HG03457 (cell line): ENCODE data around the gene KRT4.

Experiments
- ATAC-seq: cut with Tn5 transposase; IDR thresholded peaks from one replicate; pipeline ENCODE4 v1.9.1; 2021; ENCODE audit warnings: moderate number of reproducible peaks; ENCODE audit not compliant: unreplicated experiment

Gene KRT4

GRCh38 chr12:52836491-52837412 is 22.8 kb upstream of the KRT4 start:
- no peak for ATAC-seq

- ATAC-seq = no peak
These were observed 22.1 kb upstream of the KRT4 start for GRCh38 chr12:52836042-52836466.

DNA sequence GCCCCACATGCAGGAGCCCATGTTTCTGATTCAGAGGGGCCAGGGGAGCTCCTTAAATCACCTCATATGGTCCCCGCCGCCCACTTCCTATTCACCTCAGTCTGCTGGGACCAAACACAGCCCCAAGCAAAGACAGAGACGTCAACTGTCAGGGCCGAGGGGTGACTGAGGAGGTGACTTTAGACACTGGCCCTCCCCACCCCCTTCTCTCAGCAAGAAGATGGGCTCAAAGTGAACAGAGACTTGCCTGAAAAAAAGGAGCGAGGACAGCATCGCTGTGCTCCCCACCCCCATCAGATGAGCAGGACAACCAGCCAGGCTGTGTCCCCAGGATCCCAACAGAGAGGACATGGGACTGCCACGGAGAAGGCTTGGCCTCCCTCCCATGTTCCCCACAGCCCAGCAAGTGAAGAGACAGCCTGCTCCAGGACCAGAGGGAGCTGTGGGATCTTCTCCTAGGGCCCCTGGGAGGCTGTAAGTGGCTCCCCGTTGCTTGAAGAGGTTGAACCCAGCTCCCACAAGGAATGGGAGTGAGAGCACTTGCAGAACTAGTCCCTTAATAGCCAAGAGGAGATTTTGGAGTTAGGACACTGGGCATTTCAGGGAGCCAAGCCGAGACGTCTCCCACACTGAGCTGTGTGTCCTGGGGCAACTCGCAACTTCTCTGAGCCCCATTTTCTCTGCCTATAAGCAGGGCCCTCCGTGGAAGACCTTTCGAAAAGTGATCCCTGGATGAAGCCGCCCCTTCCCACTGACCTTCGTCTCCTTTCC is 21.5 kb upstream of the KRT4 start:
- ATAC-seq = no peak

- no peak for ATAC-seq
These were observed 20.7 kb upstream of the KRT4 start for GRCh38 chr12:52834727-52835001.

DNA sequence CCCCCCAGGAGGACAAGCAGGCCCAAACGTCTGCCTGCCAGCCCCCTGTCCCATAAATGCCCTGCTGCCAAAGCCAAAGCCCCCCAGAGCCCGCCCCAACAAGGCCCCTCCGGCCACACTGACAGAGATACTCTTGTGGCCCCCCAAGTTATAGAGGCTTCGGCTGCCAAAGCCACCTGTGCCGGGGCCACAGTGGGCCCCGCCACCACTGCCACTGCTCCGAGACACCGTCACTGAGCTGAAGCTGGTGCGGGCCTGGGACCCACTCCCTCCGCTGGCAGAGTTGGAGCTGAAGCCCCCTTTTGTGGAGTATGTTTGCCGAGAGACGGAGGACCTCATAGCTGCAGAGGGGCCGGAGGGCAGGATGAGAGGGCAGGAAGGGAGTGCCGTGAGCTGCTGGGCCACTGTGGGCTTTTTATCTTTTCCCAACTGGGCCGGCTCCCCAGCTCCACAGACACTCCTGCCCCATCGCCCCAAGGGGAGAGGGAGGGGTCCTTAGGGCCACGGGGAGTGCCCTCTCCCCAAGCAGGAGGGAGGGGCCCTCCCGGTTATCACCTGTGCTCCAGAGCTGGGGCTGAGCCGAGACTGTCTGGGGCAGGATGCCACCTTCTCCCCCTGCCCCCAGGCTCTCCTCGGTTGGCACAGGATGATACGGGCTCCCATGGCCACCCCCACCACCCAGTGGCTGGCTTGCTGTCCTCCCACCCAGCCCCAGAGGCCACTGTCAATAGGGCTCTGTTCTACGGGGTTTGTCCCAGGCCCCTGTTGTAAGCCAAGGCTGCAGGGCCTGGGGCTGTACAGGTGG is 20.2 kb upstream of the KRT4 start, which contains the start of gene KRT79:
KRT79 (minus strand) TSS at position 390 of the 805 bp plus-strand sequence; CDS start at position 339, 51 bp downstream.
- ATAC-seq = no peak

GRCh38 chr12:52832985-52833905 is 19.3 kb upstream of the KRT4 start:
- ATAC-seq = no peak

GRCh38 chr12:52832451-52832850 is 18.5 kb upstream of the KRT4 start:
- ATAC-seq = no peak

GRCh38 chr12:52831251-52831650 is 17.3 kb upstream of the KRT4 start:
- no peak for ATAC-seq

- ATAC-seq = no peak
These were observed 16.3 kb upstream of the KRT4 start for GRCh38 chr12:52829986-52830770.

DNA sequence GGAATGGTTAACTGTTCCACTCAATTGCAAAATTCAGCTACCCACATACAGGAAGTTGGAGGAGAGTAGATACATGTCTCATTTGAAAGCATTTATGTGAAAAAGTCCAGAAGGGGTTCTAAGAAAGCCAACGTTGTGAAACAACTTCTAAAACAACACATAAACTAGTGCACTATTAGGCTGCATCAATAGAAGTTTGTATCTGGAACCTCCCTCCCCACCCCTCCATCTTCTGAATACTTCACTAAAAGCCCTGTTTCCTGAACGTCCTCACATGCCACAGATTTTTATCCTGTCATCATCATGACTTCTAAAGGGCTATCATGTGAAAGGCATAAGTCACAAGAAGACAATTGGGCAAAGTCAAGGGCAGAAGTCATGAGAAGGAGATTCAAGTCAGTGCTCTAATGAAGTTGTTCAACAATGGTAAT is 14.7 kb upstream of the KRT4 start:
- no peak for ATAC-seq

GRCh38 chr12:52828156-52828555 is 14.2 kb upstream of the KRT4 start:
- ATAC-seq = no peak

DNA sequence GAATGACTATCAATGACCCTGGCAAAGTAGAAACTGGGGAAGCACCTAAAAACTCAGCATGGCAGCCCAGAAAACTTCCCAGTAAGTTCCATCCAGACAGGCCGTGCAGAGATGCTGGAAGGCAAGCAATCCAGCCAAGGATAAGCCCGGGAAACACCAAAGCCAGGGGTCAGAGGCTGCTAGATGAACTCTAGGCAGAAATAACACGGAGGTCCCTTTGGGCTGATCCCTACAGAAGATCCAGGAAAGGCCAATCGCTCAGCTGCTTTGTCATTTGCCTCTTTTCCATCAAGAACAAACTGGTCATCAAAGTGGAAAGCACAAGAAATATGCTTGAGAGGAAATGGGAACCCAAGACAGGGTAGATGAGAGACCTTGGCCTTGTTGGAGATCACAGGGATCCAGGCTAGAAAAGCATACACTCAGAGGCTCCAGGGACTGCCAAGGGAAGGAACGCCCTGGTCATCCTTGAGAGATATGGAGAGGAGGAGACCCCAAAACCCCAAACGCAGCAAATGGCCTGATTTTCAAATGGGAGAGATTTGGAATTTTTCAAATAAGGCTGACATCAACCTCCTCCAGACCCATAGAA is 13.7 kb upstream of the KRT4 start:
- no peak for ATAC-seq

GRCh38 chr12:52826611-52827498 is 12.9 kb upstream of the KRT4 start:
- ATAC-seq = no peak

- ATAC-seq = no peak
These were observed 12.0 kb upstream of the KRT4 start for GRCh38 chr12:52825961-52826360.

DNA sequence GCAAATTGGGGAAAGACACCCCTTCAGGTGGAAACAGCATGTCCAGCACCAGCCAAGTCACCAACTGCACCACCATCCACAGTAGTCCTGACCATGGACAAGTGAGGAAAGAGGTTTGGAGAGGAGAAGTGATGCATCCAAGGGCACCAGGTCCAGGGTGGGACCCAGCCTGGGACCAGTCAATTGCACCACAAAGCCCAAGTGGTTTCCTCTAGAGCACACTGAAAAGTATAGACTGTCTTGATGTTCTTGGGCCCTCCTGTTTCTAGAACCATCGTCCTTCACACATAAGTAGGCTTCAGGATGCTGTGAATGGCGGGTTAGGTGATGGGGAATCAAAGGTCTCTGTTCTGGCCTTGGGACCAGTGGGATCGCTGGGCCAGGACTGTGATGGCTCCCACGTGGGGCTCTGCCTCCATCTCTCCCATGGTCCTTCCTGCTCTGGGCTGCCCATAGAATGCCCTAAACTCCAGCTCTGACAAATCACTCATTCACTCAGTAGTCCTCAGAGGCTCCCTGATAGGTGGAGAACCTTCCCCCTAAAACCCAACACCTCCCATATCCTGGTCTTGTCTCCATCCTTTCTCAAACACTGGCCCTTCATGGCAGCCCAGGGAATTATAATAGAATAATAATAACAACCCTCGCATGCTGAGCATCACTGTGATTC is 11.0 kb upstream of the KRT4 start:
- ATAC-seq = no peak

DNA sequence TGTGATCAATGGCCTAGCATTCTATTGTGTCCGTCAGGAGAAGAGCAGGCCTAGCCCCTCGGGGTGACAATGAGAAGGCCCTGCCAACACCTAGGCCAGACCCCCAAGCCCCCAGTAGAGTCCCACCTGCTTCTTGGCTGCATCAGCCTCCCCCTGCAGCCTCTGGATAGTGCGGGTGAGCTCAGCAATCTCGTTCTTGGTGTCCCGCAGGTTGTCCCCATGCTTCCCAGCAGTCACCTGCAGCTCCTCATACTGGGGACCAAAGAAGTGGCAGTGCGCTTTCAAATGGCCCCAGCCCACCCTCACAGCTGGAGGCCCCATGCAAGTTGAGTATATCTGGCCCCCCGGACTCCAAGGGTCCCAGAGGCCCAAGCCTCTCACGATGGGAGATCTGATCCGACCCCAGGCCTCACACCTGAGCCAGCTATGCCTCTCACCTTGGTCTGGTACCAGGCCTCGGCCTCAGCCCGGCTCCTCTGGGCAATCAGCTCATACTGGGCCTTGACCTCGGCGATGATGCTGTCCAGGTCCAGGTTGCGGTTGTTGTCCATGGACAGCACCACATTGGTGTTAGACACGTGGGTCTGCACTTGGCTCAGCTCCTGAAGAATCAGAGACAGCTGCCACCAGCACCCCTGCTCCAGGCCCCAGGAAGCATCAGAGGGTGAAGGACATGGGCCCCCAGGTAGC is 10.0 kb upstream of the KRT4 start:
- no peak for ATAC-seq
